Smooth muscle cell (in vitro differentiated cells): ENCODE results near the gene CCM2. TPM values are rescaled to one million over a fixed set of nuclear protein-coding genes. Genes with fewer than 3 reads are reported as not detected.

Source experiments
- DNase-seq: peaks from one replicate; lab custom pipeline; 2025; ENCODE audit not compliant: unreplicated experiment; lab: John Stamatoyannopoulos, UW
- H2AFZ ChIP-seq: fragments of 200-600 bp; sonication (generic); 2 replicates; pipeline ENCODE4 v1.6.0; 2016; ENCODE audit warnings: antibody characterized with exemption, low read depth, mild to moderate bottlenecking
- H3F3A ChIP-seq: fragments of 200-600 bp; sonication (generic); 2 replicates; pipeline ENCODE4 v1.6.0; 2017; ENCODE audit warnings: antibody characterized with exemption, low read depth
- H3K27ac ChIP-seq: fragments of 200-600 bp; sonication (generic); 2 replicates; pipeline ENCODE4 v1.5.1; 2016; ENCODE audit warnings: low read depth, mild to moderate bottlenecking
- H3K27me3 ChIP-seq: fragments of 200-600 bp; sonication (generic); 2 replicates; pipeline ENCODE4 v1.6.1; 2016; ENCODE audit warnings: low read depth, mild to moderate bottlenecking
- H3K36me3 ChIP-seq: fragments of 200-600 bp; sonication (generic); 2 replicates; pipeline ENCODE4 v1.5.1; 2016; ENCODE audit warnings: low read depth
- H3K4me1 ChIP-seq: fragments of 200-600 bp; sonication (generic); 2 replicates; pipeline ENCODE4 v1.5.1; 2016; ENCODE audit warnings: low read depth
- H3K4me2 ChIP-seq: fragments of 200-600 bp; sonication (generic); 2 replicates; pipeline ENCODE4 v1.6.0; 2016; ENCODE audit warnings: mild to moderate bottlenecking
- H3K4me3 ChIP-seq: fragments of 200-600 bp; sonication (generic); 2 replicates; pipeline ENCODE4 v1.5.1; 2016; ENCODE audit warnings: mild to moderate bottlenecking
- H3K79me2 ChIP-seq: fragments of 200-600 bp; sonication (generic); 2 replicates; pipeline ENCODE4 v1.6.0; 2016; ENCODE audit warnings: low read depth, mild to moderate bottlenecking
- H3K9ac ChIP-seq: fragments of 200-600 bp; sonication (generic); 2 replicates; pipeline ENCODE4 v1.6.0; 2016; ENCODE audit warnings: low read depth
- H3K9me3 ChIP-seq: fragments of 200-600 bp; sonication (generic); replicated peaks from 2 replicates; pipeline ENCODE4 v1.5.1; 2016; ENCODE audit warnings: low read depth
- H4K20me1 ChIP-seq: fragments of 200-600 bp; sonication (generic); 2 replicates; pipeline ENCODE4 v1.6.0; 2016; ENCODE audit warnings: low read depth
- CTCF ChIP-seq: fragments of 200-600 bp; sonication (generic); IDR thresholded peaks from 2 replicates; pipeline ENCODE4 v1.5.1; 2017; ENCODE audit warnings: borderline replicate concordance, mild to moderate bottlenecking, antibody characterized with exemption; ENCODE audit not compliant: insufficient read depth, poor library complexity, severe bottlenecking
- WGBS: methylation state at CpG from one replicate; pipeline ENCODE4 v1.1.7; 2016; ENCODE audit warnings: low lambda C conversion rate; 5-methylcytosine and 5-hydroxymethylcytosine counted together
- polyA plus RNA-seq: library from polyadenylated mRNA; unstranded; fragments of >200 nt; fragmentation: Nextera tagmentation; extraction: Ambion mirVana; gene quantifications from 2 replicates; pipeline ENCODE4 v1.2.1, GENCODE V29; 2016
- total RNA-seq: library from RNA; depleted of rRNA; stranded (reverse); fragments of >200 nt; gene quantifications from 2 replicates; pipeline ENCODE4 v1.2.3, GENCODE V29; 2014

CCM2 gene
- total and polyA plus RNA-seq, 2 experiments from 2014 or later: 32.6 to 85.5 TPM

GRCh38 chr7:44956157-44956766 lies 43.7 kb upstream of the CCM2 start:
- Histone ChIP-seq H3K79me2 (no peaks in the 10 kb centered on the region), H3K27ac (no peak overlapping the region), H3K4me1 (no peaks in the 10 kb centered on the region), H4K20me1 (no peaks in the 10 kb centered on the region), H2AFZ (no peak overlapping the region), H3K9me3 (no peaks in the 10 kb centered on the region), H3F3A (no peaks in the 10 kb centered on the region), H3K9ac (no peak overlapping the region), H3K4me3 (no peak overlapping the region), H3K36me3 (no peaks in the 10 kb centered on the region), H3K4me2 (no peak overlapping the region), H3K27me3 (peaks cover 16% of the 10 kb centered on the region)
- DNase-seq: no peak
- WGBS: 95% methylated on average over 10 of the region's 10 CpGs
- TF ChIP-seq CTCF: no peak

- 76% methylated on average over 8 of the region's 8 CpGs for WGBS
- H3K4me3 ChIP-seq: no peak overlapping the region
- no peak overlapping the region for H3K9ac ChIP-seq
These were observed 41.2 kb upstream of the CCM2 start for GRCh38 chr7:44958645-44959344.

GRCh38 chr7:44959433-44959951 lies 40.5 kb upstream of the CCM2 start:
- H3K9me3 ChIP-seq: no peaks in the 10 kb centered on the region
- H3K4me1 ChIP-seq: no peaks in the 10 kb centered on the region
- 74% methylated on average over 8 of the region's 8 CpGs for WGBS
- no peaks in the 10 kb centered on the region for H4K20me1 ChIP-seq
- no peak for DNase-seq
- peaks cover 26% of the 10 kb centered on the region for H3K27me3 ChIP-seq
- H3K9ac ChIP-seq: no peak overlapping the region
- H3K36me3 ChIP-seq: no peaks in the 10 kb centered on the region
- no peak for TF ChIP-seq CTCF
- H3K79me2 ChIP-seq: no peaks in the 10 kb centered on the region
- H3F3A ChIP-seq: no peaks in the 10 kb centered on the region
- no peak overlapping the region for H3K4me2 ChIP-seq
- no peak overlapping the region for H2AFZ ChIP-seq
- no peak overlapping the region for H3K4me3 ChIP-seq
- no peak overlapping the region for H3K27ac ChIP-seq

More at GRCh38 chr7:44958645-44959344, 41.2 kb upstream of the CCM2 start:
- Histone ChIP-seq H3K4me2 (no peak overlapping the region), H3K27me3 (peaks cover 26% of the 10 kb centered on the region), H3K36me3 (no peaks in the 10 kb centered on the region), H3K27ac (no peak overlapping the region), H4K20me1 (no peaks in the 10 kb centered on the region), H2AFZ (no peak overlapping the region), H3K79me2 (no peaks in the 10 kb centered on the region), H3K4me1 (no peaks in the 10 kb centered on the region), H3F3A (no peaks in the 10 kb centered on the region), H3K9me3 (no peaks in the 10 kb centered on the region)
- TF ChIP-seq CTCF: no peak
- no peak for DNase-seq
